Measurements from ENCODE around the gene WSB2. TPM values are rescaled to one million over a fixed set of nuclear protein-coding genes. Genes with fewer than 3 reads are reported as not detected.

WSB2 gene
- total and polyA plus RNA-seq, 9 of the 15 experiments (the other 6 are each of a cell fraction or from before 2014, with no cell fraction given) = 31.4 to 77.6 (median 52.6) TPM

- ATAC-seq (peak; percentile 71), FAIRE-seq (peak; percentile 15), DNase-seq (ENCODE audit: extremely low read depth in 1 of 4, low spot score in 3 of 4) (no peak)
- H2AFZ ChIP-seq (ENCODE audit: low read depth, low read length) = no peak overlapping the region
- H4K20me1 ChIP-seq (replicated peaks; ENCODE audit: control insufficient read depth, insufficient read depth, low read length) = no peaks in the 10 kb centered on the region; the same call in 1 of the 2 replicates
- H3K27me3 ChIP-seq (ENCODE audit: control insufficient read depth in 2 of 2, insufficient read depth in 2 of 2, low read length in 2 of 2) = peaks cover 10 to 32% of the 10 kb centered on the region in 2 experiments
- no peak overlapping the region for H3K27ac ChIP-seq (ENCODE audit: extremely low read depth, low read depth, low read length)
- in situ Hi-C loops (cut with MboI) (no loop called here), intact Hi-C loops (cut with micrococcal nuclease) (no loop called here)
- H3K36me3 ChIP-seq (ENCODE audit: control insufficient read depth, insufficient read depth, low read length) = no peaks in the 10 kb centered on the region
- BruUV-seq (replicated peaks) = no TSS peak
- no peaks in the 10 kb centered on the region for H3K9me1 ChIP-seq (ENCODE audit: control insufficient read depth, insufficient read depth, low read length)
- WGBS (ENCODE audit: insufficient coverage, low coverage, missing lambda C conversion rate) = 5% methylated on average over 3 of the region's 3 CpGs
- H3K79me2 ChIP-seq (ENCODE audit: control insufficient read depth, insufficient read depth, low read length) = no peaks in the 10 kb centered on the region
- ChIA-PET POLR2A (interaction anchor here (0.6 to 1.0 kb wide), 4 partner anchors 11 to 1271 kb away, joined by 3 to 5 read pairs (median 4); no protein-coding TSS in a partner anchor), CTCF (ENCODE audit: low intra/inter-chr PET ratio) (no interaction called here)
- H3K4me1 ChIP-seq (replicated peaks in 1 of 2; ENCODE audit: control insufficient read depth in 2 of 2, insufficient read depth in 2 of 2, low read length in 2 of 2) = peaks cover 0 to under 1% of the 10 kb centered on the region in 2 experiments; a peak in 1 of 5 replicates
- no peak overlapping the region for H3K4me2 ChIP-seq (ENCODE audit: insufficient read depth, low read length)
- H3K9me3 ChIP-seq (replicated peaks; ENCODE audit: control insufficient read depth, insufficient read depth, low read depth, low read length) = no peaks in the 10 kb centered on the region
- H3K9ac ChIP-seq (ENCODE audit: insufficient read depth in 1 of 2, low read depth in 2 of 2, low read length in 2 of 2) = no peak overlapping the region
- no peak overlapping the region for H3K4me3 ChIP-seq
- TF ChIP-seq ZNF263 (CRISPR knock-in tag; IDR thresholded peaks at IDR 0.05; ENCODE audit: borderline replicate concordance) (no peak), NR2F6 (CRISPR knock-in tag; IDR thresholded peaks at IDR 0.05) (no peak), SMAD2 (IDR thresholded peaks at IDR 0.05; ENCODE audit: low read depth, low read length) (no peak), RCOR1 (IDR thresholded peaks at IDR 0.05; ENCODE audit: borderline replicate concordance in 1 of 2, low read depth in 2 of 2, low read length in 2 of 2) (peak in 1 of 2 experiments; percentile 76; a peak in 1 of 4 replicates), ZBTB11 (CRISPR knock-in tag; IDR thresholded peaks at IDR 0.05) (no peak), MCM5 (IDR thresholded peaks at IDR 0.05; ENCODE audit: low read depth) (no peak), XRCC4 (IDR thresholded peaks at IDR 0.05; ENCODE audit: extremely low read depth, insufficient read depth, insufficient read length) (no peak), NCOR1 (IDR thresholded peaks at IDR 0.05) (no peak), ZEB2 (IDR thresholded peaks at IDR 0.05) (peak; percentile 83), ZFPM2 (CRISPR knock-in tag; IDR thresholded peaks at IDR 0.05) (no peak), E4F1 (CRISPR knock-in tag; IDR thresholded peaks at IDR 0.05; ENCODE audit: borderline replicate concordance) (no peak), E2F5 (CRISPR knock-in tag; IDR thresholded peaks at IDR 0.05) (no peak), MITF (IDR thresholded peaks at IDR 0.05) (no peak)
Observed at GRCh38 chr12:118070650-118071049, 9.7 kb upstream of the WSB2 start.

Data from K562 (cell line).